RPMI7951 (cell line): ENCODE results near the gene SMYD5. TPM values are rescaled to one million over a fixed set of nuclear protein-coding genes. Genes with fewer than 3 reads are reported as not detected.

Experiments used
- DNase-seq: peaks from one replicate; pipeline ENCODE4 v3.0.0-alpha.2; 2012; ENCODE audit warnings: low read depth
- total RNA-seq: library from RNA; depleted of rRNA; stranded (reverse); fragments of >200 nt; shearing (Covaris generic); gene quantifications from 2 replicates; pipeline ENCODE4 v1.2.3, GENCODE V29; 2014

SMYD5 gene
- total RNA-seq, 1 experiment from 2014 or later: 21.5 TPM

DNA sequence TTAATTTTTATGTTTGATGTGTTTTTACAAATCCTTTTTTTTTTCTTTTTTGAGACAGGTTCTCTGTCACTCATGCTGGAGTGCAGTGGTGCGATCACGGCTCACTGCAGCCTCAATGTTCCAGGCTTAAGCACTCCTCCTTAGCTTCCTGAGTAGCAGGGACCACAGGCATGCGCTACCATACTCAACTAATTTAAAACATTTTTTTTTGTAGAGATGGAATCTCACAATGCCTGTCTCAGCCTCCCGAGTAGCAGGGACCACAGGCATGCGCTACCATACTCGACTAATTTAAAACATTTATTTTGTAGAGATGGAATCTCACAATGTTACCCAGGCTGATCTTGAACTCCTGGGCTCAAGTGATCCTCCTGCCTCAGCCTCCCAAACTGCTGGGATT is 8.4 kb upstream of the SMYD5 start:
- DNase-seq: no peak

DNA sequence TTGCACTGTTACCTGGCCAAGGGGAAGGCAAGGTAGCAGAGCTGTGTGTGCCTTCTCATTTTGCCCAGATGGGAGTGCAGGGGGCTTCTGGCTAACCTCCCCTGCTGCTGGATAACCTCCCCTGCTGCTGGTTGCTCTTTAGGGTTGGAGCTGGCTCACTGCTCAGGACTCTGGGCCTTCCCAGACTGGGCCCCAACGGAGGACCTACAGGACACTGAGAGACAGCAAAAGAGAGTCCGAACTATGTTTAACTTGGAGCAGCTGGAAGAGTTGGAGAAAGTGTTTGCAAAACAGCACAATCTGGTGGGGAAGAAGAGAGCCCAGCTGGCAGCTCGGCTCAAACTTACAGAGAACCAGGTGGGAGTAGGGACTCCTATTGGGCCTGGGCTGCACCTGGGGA is 5.8 kb upstream of the SMYD5 start:
- DNase-seq: no peak

DNA sequence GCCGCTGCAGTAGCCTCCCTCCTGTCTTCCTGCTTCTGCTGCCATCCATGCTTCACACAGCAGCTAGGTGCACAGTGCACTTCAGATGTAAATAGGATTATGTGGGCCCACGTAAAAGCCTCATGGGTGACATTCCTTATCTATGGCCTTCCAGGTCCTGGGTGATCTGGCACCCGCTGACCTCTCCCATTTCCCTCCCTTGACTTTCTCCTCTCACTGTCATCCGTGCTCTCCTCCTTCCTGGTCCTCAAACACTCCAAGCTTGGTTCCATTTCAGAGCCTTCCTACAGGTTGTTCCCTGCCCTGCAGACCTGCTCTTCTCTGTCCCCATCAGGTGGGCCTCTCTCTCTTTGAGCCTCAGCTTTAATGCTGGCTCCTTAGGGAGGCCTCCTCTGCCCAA is 4.0 kb upstream of the SMYD5 start:
- no peak for DNase-seq

DNA sequence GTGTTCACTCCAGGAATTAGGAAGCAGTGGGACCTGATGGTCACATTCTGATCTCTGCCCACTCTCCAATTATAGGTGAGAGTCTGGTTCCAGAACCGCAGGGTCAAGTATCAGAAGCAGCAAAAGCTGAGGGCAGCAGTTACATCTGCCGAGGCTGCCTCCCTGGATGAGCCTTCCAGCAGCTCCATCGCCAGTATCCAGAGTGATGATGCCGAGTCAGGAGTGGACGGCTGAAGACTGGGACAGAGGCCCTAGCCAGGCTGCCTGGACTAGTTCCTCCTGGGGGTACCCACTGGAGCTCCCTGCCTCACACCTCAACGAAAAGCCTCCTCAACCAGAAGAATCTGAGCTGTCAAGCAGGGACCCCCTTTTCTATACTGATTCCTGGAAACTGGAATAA is 3.3 kb upstream of the SMYD5 start:
- no peak for DNase-seq

DNA sequence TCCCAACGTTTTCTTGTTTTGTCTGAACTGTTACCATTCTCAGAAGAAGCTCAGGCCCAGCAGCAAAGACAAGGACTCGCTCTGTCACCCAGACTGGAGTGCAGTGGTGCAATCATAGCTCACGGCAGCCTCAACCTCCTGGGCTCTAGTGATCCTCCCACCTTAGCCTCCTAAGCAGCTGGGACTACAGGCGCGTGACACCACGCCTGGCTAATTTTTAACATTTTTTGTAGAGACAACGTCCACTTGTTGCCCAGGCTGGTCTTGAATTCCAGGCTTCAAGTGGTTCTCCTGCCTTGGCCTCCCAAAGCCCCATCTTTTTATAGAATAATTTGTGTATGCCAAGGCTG is 2.0 kb upstream of the SMYD5 start:
- no peak for DNase-seq

DNA sequence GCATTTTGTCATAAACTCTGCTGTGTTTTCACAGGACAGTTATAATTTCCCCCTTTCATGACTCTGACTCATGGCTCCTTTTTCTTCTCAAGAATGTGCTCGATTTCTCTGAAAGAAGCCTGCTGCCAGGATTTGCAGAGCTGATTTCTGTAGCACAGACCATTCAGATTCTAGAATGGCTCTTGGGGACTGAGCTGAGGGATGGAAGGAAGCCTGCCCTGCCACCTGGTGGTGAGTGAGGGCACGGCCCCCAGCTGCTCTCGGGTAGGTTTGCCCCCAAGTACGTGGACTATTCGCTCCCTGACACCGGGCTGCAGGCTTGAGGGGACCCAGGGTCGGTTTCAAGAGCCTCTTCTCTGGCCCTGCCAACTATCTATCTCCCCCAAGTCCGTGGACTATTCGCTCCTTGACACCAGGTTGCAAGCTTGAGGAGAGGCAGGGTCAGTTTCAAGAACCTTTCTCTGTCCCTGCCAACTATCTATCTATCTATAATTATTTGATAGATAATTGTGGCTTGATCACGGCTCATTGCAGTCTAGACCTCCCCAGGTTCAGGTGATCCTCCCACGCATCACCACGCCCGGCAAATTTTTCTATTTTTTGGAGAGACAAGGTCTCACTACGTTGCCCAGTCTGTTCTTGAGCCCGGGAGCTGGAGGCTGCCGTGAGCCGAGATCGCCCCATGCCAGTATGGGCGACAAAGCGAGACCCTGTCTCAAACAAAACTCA is 1.4 kb upstream of the SMYD5 start:
- DNase-seq: peak; percentile 72

DNA sequence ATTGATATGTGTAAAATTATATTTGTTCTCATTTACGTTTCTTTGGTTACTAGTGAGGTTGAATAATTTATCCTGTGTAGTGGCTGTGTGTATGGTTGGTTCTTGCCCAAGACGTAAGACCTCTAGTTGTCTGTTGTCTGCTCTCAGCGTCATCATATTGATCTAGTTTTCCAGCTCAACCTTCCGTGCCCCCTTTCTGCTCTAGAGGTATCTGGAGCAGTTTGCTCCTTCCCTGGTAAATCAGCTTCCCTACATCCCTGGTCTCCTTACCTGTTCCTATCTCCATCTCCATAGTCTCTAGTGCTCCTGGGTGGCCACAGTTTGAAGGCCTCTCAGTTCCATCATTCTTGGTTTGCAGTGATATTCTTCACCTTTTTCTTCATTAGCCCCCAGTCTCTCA is 1.2 kb downstream of the SMYD5 start:
- no peak for DNase-seq

DNA sequence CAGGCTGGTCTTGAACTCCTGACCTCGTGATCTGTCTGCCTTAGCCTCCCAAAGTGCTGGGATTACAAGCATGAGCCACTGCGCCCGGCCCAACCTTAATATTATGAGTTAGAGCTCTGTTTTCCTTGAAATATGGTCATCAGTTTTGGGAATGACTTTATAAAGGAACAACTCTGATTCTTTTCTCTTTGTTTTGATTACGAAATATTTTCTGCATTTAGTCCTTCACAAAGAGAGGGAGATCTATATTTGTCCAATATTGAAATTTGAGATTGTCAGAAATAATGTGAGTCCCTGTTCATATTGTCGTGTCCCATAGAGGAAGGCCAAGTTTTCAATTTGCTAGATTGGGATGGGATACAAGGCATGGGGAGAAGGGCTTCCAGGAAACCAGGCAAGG is 3.1 kb downstream of the SMYD5 start:
- no peak for DNase-seq

DNA sequence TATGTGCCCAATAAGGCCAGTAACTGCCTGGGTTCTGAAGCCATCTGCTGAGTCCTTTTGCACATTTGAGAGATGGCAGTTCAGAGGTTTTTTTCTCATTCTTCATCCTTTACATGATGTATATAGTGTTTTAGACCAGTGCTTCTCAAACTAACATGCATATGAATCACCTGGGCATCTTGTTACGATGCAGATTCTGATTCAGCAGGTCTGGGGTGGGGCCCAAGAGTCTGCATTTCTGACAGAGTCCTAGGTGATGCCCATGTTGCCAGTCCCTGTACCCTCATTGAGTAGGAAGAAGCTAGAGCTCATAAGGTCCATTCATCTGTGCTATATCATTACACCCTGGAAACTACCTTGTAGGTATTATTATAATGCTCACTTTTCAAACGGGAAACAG is 3.8 kb downstream of the SMYD5 start:
- no peak for DNase-seq

DNA sequence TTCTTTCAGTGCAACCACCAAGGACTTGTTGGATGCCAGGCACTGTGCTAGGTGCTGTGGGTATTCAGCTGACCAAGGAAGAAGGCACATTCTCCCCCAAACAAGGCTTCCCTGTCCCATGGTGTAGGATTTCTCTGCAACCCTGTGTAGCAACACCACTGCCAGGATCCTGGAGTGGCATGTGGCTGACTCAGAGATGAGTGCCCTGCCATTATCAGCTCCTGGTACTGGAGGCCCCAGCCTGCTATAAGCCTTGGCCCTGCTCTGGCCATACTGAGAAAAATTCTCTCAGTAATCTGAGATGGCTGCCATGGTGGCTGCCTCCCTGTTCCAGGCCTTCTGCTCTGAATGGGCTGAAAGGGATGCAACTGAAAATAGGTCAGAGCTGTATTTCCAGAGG is 4.3 kb downstream of the SMYD5 start:
- DNase-seq: no peak

DNA sequence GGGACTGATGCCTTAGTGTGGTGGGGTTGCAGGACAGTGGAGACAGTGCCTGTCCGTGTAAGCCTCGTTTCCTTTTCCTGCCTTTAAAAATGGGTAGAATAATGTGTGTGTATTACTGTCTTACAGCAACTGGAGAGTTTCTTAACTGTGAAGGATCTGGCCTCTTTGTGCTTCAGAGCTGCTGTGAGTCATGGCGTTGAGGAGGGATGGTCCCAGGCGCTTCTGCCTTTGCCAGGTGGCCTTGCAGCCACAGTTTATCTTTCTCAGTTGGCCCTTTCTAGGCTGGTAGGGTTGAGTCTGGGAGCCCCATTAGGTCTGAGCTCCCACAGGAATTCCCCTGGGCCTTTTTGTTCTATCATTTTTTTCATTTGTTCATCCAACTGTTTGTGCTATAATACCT is 9.8 kb downstream of the SMYD5 start:
- no peak for DNase-seq

DNA sequence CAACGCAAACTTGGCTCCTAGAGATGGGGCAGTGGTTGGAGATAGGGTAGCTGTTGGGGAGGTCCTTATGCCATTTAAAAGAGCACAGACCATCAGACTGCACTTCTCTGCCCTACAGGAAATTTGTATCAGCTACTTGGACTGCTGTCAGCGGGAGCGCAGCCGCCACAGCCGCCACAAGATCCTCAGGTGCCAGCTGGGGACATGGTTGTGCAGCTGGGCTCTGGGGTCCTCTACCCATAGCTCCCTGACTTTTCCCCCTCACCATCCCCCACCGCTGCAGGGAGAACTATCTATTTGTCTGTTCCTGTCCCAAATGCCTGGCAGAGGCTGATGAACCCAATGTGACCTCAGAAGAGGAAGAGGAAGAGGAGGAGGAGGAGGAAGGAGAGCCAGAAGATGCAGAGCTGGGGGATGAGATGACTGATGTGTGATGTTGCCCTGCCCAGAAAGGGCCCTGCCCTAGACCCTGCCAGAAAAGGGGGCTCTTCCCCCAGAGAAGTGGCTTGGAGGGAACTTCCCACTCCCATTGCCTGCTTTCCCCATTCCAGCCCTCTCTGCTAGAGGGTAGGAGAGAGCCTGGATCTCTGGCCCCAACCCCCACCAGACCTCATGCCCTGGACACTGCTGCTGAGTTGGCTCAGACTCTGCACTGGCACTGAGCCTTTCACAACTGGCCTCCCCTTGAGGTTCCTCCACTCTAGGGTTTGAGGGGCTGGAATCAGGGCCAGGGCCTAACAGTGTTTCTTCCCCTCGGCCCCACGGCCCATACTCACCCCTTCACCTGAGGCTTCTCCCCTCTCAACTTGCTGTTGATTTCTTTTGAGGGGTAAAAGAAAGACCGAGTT is 11.7 kb downstream of the SMYD5 start:
- DNase-seq: no peak

DNA sequence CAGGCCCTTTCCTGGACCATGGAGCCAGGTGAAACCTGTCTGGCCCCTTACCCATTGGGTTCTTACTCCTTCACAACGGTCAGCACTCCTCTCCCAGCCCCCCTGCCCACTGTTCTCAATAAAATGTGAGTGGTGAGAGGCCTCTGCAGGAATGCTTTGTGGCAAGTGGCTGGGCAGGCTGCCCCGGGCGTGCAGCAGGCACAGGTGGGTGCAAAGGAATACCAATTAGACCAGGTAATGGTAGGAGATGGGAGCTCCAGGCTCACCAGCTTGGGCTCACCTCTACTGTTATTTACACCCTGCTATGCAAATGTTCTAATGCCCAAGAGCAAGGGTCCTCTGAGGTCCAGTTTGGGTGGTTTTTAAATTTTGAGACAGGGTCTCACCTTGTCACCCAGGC is 13.0 kb downstream of the SMYD5 start:
- DNase-seq: no peak

DNA sequence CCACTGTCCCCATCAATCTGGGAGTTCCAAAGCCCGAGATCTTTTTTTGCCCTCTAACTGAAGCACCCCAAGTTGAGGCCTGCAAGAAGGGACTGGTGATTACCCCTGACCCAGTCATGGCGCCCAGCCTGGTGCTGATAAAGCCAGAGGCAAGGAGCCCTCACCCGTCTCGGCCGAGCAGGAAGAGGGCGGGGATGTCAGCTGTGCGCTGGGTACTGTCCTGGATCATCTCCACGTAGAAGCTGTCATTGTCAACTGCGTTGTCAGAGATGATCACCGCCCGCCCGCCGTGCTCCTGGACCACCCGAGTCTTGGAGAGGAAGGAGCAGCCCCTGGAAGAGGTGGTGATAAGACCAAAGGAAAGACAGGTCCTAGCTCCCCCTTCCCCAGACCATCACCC is 14.6 kb downstream of the SMYD5 start:
- no peak for DNase-seq

DNA sequence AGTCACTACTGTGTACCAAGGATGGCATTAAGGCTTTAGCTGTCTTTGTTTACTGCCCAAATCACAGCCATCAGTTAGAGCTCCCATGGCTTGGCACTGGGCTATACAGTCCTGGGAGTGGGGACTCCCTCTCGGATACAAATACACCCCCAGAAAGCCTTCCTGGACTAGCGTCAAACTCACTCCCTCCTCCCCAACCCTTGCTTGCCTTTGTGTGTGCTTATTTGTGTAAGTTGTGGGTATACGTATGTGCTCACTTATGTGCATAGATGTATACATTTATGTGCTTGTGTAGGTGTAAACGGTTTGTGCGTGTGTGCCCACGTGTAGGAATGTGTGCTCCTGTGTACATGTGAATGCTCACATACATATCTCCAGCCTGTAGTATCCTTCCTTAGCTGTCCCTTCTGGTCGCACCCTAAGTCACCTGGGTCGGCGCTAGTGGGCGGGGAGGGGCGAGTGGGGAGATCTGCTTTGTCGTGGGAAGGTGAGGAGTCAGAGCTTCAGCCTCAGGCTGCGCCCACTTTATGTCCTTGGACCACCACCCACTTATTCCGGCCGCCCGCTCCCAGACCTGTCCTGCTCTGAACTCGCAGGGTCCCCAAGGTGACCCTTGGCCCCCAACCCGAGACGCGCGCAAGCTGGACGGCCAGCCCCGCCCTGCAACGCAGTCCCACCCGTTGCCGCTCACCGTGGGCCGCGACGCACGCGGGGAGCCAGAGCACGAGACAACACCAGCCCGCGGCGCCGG is 18.5 kb downstream of the SMYD5 start:
- no peak for DNase-seq

DNA sequence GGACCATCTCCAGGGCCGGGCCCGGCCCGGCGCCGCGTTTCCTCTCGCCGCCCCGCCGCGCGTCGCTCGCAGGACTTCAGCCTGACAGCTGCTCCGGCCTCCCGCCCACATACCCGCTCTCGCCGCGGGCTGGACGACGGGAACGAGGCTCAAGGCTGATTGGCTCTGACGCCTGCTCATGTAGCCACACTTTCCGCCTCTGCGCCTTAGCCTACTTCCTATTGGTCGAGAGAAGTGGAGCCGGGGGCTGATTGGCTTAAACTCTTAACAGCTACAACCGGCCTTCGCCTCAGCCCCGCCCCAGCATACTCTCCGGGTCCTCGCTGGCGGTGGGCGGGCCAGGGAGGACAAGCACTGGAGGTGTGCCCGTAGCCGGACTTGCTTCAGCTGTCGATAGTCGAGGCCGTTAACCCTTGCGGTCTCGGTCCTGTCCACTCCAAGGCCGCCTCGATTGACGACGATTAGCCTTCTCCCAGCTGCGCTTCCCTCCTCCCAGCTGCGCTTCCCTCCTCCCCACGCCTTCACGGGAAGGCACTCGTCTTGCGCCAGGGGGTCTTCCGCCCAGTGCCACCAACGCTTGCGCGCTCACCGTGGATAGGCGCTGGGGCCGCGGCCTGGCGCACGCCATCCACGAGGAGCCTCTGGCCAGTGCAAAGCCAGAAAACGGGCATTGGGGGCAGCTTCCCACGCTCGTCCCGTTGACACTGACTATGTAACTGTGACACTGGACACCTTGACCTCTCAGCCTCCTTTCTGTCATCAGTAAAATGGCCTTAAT is 19.3 kb downstream of the SMYD5 start, which contains the start of gene PRADC1:
PRADC1 (minus strand) TSS at position 86 of the 778 bp plus-strand sequence; CDS start at position 7, 79 bp downstream.
- peak; percentile 100 for DNase-seq

DNA sequence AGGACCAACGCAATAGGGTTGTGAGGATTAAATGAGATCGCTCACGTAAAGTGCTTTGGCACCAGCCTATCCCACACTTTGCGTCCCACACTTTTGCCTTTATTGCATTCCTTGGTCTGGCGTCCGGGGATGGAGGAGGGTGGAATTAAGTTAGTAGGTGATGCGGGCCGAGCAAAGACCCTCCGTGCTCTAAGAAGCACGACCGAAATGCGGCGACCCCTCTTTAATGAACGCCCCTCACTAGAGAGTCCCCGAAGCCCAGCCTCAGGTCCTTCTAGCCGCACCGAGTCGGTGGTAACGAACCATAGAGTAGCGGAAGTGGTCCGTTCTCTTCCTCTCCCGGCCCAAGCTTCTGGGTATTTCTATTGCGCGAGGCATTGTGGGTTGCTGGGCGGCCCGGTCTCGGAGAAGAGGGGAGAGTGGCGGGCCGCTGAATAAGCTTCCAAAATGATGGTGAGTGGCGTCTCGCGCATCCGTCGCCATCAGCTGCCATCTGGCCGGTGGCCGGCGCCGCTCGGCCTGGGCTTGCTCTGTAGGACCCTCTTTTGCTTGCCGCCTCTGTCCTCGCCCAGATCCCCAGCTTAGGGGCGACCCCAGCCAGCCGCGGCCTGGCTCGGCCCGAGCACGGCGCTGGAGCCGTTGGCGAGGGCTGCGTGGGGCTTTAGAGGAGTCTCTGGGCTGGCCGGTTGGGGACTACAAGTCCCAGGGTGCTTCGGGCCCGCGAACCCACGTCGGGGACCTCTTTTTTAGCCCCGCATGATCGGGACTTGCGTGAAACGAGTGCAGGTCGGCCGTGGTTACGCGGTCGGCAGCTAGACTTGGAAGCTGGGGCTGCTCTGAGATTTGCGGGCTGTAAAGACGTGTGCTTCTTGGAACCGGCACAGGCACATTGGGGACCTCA is 20.1 kb downstream of the SMYD5 start, which contains the start of gene CCT7:
CCT7 (plus strand) TSS at position 377 of the 901 bp plus-strand sequence; CDS start at position 448, 71 bp downstream.
- peak; percentile 93 for DNase-seq

DNA sequence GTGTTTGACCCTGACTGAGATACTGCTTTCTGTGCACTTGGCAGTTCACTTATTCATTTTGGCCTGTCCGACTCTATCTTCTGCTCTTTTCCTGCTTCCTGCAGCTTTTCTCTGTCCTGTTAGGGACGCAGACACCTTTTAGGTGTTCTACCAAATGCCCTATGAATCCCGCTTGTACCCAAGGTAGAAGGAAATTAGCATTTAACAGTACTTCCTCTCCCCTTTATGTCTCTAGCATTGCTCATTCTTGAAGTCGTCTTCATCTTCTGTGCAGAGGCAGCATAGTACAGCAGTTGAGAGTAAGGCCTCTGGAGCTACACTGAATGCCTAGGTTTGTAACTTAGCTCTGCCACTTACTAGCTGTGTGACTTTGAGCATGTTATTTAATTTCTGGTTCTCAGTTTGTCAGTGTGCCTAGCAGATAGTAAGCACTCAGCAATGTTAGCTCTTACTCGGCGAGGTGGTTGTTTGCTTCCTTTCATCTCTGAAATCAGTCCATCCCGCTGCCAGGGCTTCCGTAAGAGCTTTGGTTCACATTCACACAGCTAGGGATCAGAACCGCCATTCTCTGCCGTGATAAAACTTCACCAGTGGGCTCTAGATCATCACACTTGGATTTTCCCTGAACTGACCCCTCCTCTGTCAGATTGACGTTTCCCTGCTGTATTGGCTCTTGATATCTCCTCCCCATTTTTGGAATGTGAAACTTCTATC is 21.4 kb downstream of the SMYD5 start:
- DNase-seq: no peak

DNA sequence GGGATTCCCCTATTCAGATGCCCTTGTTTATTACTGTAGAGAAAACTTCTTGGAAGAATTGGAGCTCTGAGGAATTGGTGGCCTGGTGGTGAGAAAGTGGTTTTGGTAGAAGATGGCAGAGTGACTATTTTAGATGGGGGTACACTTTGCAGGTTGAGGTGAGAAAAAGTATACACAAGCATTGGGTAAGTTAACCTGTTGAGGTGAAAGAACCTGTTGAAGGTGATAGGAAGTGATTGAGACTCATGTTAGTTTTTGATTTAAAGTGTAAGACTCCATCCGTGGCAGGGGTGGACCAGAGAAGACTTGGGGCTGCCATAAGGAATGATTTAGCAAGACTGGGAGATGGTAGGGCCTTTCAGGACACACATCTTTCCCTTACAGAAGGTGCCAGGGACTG is 23.1 kb downstream of the SMYD5 start:
- DNase-seq: no peak

DNA sequence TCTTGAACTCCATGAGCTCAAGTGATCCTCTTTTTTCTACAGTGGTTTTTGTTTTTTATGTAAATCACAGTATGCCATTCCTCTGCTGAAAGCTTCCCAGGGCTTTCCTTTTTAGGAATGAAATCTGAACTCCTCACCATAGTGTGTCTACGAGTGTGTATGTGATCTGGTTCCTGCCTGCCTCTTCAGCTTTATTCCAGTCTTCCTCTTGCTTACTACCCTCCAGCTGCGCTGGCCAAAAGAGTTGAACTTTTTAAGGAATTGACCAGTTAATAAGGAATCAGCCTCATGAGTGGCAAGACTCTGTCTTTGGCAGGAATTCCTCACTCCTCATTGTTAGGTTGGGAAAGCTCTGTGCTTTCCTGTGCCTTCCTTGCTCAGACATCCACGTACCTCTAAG is 24.1 kb downstream of the SMYD5 start:
- DNase-seq: no peak
